SHP77 (cell line): Measurements from ENCODE around the gene ARMC5.
A peak's percentile ranks its signal among the peaks of the same experiment; 100 is the strongest.
"Not testable (repeated sequence)": the region's sequence is repeated elsewhere in the genome, so short reads cannot be mapped to it uniquely, and the experiment has no call there.

ENCODE experiments used
- DNase-seq, 2 experiments: peaks; one replicate each; lab custom pipeline; 2025; lab: John Stamatoyannopoulos, UW

ARMC5 gene

DNA sequence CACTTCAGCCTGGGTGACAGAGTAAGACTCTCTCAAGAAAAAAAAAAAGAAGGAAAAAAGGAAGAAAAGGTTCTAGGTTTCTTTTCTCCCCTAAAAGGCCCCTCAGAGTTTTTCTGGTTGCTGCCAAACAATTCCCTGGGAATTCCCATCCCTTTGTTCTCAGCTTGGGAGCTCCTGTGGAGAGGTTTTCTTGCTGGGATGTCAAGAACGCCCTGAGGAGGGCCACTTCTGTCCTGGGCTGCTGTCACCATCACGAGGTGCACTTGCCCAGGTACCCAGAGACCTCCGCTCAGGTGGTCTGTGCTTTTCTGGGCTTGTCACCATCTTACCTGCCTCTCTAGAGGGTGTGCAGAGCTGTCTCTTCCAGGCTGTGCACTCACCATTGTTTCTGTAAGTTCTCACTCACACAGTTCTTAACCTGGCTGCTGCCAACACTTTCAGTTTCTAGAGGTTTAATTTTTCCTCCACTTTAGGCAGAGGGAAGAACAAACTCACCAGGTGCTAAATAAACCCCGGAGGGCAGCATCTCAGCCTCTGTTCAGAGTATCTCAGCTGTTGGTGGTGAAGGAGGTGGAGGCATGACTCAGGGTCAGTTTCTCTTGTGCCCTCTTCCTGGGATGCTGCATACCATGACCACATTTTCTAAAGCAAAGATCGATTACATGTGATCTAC lies 28.8 kb upstream of the ARMC5 start:
- no peak for DNase-seq

DNA sequence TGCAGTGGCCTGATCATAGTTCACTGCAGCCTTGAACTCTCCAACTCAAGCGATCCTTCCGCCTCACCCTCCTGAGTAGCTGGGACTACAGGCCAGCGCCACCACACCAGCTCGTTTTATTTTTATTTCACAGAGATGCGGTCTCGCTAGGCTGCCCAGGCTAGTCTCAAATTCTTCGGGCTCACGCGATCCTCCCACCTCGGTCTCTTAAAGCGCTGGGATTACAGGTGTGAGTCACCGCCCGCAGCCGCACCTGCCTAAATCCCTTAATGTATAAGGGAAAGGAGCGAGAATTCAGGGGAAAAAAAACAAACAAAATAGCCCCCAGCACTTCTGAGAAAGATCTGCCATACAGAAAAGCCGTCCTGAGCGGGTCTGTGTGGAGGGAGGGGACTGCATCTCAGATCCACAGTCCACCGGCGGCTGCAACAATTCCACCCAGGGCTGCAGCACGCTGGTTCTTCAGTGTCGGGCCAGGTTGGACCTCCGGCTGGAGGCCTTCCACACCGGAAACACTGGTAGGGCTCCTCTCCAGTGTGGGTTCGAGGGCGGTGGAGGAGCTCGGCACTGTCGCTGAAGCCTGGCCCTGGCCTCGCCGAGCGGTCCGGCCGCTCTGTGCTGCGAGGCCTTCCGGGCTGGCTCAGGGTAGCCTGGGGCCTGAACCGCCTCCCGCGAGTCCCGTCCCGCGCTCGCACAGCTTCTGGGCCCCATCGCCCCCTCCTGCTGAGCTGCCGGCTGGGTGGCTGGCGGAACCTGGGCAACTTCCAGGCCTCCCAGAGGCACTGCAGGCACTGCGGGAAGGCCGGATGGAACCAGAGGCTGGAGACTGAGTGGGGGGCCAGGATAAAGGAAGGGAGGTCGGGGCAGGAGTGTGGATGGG lies 23.7 kb upstream of the ARMC5 start:
- no peak for DNase-seq

DNA sequence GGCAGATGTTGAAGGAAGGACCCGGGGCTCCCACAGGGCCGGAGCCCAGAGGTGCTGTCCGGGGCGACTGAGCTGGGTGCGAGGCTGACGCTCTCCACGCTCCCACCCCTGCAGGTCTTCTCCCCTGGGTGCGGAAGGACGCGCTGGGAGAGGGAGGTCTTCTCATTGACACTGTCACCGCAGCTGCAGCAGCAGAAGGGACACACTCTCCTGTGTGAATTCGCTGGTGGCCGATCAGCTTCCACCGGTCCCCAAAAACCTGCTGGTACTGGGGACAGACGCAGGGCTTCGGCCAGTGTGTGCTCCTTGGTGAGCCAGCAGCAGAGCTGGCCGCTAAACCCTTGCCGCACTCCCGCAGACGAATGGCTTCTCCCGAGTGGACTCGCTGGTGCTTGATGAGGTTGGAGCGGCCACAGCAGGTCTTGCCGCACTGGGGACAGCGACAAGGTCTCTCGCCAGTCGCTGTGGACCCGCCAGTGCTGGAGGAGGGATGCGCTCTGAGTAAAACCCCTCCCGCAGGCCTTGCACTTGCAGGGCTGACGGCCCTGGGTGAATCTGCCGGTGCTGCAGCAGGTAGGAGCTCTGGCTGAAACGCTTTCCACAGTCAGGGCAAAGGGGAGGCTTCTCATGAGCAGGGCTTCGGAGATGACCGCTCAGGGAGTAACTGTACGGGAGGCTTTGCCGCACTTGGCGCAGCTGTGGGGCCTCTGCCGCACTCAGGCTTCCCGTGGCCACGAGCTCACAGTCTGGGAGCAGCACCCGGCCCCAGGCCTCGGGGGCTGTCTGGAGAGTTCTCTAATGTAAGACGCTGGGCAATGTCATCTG lies 22.9 kb upstream of the ARMC5 start:
- DNase-seq = no peak

DNA sequence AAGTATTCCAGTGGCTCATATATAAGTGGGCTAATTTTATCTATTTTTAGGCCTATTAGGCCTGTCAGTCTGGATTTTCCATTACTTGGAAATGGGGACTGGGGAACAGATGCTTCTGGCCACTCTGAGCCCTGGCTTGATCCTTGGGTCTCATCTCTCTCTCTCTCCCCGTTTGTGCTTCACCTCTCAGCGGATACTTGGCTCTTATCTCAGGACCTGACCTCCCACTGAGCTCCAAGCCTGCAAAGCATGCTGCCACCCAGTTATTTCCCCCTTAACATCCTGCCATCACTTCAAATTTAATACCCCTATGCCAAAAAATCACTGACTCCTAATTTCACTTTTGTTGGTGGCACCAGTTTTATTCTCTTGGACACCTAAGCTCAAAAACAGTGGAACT lies 20.9 kb upstream of the ARMC5 start:
- DNase-seq = no peak

DNA sequence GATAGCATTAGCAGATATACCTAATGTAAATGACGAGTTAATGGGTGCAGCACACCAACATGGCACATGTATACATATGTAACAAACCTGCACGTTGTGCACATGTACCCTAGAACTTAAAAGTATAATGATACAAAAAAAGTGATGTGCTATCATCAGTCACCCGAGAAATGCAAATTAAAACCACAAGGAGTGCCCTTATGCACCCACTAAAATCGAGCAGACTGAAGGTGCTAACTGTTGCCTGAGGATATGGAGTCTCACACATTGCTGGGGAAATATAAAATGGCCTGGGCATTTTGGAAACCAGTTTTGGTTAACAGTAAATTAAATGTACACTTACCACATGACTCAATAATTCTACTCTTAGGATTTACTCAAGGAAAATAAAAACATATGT lies 20.3 kb upstream of the ARMC5 start:
- not testable (repeated sequence) for DNase-seq

DNA sequence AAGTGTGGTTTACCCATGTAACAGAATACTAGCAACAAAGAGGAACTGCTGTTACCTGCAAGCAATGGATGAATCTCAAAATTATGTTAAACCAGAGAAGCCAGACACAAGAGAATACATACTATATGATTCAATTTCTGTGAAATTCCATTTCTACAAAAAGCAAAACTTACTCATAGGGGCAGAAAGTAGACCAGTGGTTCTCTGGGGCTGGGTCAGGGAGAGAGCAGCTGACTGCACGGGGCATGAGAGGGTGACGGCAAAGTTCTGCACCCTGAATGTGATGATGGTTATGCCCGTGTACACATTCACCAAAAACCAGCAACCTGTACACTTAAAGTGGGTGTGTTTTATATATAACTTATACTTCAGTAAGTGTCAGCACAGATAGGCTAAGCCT lies 19.8 kb upstream of the ARMC5 start:
- DNase-seq = no peak

DNA sequence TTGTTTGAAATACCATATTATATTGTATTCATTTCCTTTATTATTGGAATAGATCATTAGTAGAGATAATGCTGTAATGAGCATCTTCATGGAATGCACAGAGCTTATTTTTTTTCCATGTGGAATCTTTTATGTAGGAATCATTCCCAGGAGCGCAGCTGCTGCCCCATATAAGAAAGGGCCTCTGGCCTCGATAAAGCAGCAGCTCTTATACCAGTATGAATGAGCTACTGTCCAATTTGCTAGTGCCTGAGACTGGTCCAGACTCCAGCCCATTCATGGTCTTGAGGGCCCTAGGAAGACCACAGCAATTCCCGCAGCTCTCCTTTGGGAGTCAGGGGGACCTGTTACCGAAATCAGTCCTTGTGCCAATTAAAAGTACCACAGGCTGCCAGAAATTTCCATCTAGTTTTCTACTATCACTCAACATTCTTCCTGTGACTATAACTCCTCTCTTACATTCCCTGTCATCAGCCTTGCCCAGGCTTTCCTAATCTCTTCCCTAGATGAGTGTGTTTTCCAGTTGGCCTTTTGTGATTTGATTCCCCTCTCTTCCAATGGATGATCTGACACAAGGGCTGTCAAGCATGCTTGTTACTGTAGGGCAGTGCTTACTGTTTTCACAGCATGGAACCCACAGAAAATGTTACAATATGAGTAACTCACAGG lies 18.7 kb upstream of the ARMC5 start:
- no peak for DNase-seq

DNA sequence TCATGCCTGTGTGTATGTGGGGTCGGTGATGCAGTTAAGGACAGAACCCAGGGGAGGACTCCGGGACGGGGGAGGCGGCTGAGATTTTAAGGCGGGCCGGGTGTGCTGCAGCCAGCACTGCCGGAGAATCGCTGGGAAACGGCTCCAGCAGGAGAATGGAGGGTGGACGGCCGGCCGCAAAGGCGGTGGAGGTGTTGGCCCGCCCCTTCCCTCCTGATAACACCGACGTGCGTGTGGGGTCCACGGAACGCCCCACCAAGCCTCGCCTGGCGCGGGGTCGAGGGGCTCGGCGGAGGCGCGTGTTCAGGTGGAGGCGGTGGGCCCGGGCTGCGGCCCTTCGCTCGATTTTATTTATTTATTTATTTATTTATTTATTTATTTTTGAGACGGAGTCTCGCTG lies 17.3 kb upstream of the ARMC5 start:
- no peak for DNase-seq

DNA sequence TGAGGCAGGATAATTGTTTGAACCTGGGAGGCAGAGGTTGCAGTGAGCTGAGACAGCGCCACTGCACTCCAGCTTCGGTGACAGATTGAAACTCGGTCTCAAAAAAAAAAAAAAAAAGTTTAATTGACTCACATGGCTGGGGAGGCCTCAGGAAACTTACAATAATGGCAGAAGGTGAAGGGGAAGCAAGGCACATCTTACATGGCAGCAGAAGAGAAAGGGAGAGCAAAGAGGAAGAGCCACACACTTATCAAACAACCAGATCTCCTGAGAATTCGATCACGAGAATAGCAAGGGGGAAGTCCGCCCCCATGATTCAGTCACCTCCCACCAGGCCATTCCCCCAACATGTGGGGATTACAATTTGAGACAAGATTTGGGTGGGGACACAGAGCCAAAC lies 13.4 kb upstream of the ARMC5 start:
- DNase-seq = not testable (repeated sequence)

DNA sequence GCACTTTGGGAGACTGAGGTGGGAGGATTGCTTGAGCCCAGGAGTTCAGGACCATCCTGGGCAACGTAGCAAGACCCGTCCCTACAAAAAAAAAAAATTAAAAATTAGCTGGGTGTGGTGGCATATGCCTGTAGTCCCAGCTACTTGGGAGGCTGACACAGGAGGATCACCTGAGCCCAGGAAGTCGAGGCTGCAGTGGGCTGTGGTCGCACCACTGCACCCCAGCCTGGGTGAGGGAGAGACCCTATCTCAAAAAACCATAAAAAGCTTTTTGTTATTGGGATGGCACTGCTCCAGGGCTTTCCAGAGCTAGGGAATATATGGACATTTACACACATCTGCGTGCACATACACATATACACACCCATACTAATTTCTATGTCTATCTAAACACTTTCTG lies 8.1 kb upstream of the ARMC5 start:
- DNase-seq = no peak

DNA sequence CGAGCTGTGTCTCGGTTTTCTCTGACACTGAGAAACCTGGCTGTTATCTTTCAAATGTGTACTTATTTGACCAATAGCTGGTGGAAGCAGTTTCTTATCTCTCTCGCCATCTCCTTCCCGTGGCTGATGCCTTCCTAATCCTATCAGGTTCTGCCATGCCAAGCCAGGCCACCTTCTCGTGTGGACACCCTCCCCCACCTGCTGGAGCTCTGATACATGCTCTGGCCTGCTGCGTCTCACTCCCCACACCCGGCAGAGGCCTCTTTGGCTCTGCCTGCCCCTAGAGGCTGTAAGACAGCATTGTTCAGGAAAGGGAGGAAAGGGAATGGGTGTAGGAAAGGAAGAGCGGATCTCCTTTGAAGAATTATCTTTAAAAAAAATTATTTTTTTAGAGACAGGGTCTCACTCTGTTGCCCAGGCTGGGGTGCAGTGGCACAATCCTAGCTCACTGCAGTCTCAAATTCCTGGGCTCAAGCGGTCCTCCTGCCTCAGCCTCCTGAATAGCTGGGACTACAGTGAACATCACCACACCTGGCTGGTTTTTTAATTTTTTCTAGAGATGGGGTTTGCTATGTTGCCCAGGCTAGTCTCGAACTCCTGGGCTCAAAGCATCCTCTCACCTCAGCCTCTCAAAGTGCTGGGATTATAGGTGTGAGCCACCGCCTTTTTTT lies 7.5 kb upstream of the ARMC5 start:
- peak; percentile 65 to 87 for DNase-seq

DNA sequence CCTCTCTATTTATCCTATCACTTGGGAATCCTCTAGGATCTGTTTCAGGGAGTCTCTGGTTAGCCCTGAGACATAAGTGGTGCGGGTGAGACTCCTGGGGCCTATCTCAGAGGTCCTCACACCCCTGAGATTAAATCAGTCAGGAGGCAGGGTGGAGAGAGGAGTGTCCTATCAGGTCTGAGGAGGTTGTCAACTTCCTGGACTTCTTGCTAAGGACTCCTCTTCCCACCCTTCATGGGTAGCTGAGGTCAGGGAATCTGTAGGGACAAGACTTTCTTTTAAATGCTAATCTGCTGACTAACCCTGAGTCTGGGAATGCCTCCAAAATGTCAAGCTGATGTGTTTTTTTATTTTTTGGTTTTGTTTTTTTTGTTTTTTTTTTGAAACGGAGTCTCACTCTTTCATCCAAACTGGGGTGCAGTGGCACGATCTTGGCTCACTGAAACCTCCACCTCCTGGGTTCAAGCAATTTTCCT lies 6.6 kb upstream of the ARMC5 start:
- DNase-seq = no peak

DNA sequence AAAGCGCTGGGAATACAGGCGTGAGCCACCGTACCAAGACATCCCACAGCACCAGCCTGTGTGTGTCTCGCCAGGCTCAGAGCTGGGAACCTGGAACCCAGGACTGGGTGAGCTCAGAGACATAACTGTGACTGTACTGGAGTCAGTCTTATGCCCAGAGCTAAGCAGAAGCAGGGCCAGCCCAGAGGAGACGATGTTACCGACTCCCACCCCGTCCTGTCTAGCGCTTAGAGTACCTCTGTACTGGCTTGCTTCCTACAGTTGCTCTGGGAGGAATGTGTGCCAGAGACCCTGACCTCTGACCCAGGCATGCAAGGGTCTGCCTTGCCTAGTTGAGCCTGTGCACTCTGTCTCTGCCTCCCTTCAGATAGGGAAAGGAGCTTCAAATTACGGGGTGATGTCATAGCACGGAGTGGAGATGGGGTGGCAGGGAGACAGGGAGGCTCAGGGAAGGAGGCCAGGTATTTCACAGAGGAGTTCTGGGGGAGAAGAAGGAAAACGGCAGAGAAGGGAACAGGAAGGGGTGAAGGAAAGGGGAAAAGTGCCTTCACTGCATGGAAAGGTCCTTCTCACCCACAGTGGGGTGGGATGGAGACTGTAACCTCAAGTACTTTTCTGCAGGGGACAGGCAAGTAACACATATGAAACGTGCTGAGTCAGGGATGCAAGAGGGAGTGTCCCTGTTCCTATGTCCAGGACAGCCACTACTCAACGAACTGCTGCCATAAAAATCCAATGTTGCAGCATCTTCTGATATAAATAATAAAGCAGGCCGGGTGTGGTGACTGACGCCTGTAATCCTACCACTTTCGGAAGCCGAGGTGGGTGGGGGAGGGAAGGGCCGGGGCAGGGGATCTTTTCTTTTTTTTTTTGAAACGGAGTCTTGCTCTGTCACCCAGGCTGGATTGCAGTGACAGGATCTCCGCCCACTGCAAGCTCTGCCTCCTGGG lies 5.8 kb upstream of the ARMC5 start:
- no peak for DNase-seq

DNA sequence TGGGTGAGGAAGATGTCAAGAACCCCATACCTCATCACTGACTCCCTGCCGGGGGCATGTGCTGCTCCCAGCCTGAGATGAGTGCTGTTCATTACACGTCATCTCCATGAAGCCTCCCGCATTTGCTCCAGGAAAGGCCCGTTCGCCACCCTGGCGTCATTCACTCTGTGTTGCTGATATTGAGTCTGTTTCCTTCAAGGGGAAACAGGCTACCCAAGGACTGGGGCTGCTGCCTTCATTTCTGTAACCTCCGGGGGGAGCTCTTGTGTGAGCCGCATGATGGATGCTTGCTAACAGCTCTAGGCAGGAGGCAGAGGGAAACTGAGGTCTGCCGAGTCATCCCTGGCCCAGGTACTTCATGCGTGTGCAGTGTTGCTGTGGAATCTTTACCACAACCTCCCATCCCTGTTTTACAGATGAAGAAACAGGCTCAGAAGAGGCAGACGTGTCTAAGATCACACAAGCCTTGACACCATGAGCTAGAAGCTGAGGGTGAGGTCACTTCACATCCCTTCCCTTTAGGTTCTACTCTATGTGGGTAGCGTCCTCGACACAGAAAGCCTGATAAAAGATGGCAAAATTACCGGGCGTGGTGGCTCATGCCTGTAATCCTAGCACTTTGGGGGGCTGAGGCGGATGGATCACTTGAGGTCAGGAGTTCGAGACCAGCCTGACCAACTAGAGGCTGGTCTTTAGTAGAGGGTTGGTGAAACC lies 3.5 kb upstream of the ARMC5 start:
- DNase-seq = peak in 1 of 2 experiments; percentile 13

DNA sequence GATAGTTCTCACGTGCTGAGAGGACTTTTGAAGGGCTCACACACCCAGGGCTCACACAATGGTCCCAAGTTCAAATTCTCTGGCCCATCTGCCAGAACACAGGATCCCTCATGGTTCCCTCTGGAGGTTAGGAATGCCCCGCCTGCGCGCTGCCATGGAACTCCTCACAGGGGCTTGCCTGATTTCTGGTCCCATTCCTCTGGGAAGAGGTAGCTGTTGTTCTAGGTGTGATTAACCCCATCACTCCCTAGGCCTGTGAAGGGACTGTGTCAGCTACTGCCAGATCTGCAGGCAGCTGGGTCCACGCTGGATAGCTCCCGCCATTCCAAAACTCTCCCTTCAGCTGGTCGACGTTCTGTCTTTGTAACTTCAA lies 2.3 kb upstream of the ARMC5 start:
- no peak for DNase-seq

DNA sequence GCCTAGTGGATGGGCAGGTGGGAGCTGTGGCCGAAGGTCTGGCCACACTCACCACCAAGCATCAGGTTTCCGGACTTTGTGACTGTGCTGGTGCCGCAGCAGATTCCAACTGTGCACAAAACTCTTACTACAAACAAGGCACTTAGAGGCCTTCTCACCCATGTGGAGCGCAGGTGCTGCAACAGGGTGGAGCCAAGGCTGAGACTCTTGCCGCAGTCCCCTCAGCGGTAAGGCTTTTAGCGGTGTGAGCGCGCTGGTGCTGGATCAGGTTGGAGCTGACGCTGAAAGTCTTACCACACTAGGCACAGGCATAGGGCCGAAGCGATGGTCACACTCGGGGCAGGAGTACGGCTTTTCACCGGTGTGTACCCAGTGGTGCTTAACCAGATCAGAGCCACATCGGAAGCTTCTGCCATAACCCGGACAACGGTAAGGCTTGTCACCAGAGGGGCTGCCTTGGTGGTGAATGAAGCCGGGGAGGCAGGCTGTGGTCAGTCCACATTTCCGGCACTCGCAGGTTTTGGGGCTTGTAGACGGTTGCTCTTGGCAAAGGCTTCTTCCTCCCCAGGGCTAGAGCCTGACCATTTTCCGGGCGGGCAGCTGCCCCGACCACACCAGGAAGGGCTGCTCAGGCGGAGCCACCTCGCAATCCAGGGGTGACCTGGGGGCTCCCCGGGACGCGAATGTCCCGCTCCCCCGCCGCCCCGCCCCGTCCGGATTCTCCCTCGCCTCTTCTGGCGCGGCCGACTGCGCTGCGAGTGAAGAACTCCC lies 1.0 kb upstream of the ARMC5 start:
- peak; percentile 22 to 69 for DNase-seq

DNA sequence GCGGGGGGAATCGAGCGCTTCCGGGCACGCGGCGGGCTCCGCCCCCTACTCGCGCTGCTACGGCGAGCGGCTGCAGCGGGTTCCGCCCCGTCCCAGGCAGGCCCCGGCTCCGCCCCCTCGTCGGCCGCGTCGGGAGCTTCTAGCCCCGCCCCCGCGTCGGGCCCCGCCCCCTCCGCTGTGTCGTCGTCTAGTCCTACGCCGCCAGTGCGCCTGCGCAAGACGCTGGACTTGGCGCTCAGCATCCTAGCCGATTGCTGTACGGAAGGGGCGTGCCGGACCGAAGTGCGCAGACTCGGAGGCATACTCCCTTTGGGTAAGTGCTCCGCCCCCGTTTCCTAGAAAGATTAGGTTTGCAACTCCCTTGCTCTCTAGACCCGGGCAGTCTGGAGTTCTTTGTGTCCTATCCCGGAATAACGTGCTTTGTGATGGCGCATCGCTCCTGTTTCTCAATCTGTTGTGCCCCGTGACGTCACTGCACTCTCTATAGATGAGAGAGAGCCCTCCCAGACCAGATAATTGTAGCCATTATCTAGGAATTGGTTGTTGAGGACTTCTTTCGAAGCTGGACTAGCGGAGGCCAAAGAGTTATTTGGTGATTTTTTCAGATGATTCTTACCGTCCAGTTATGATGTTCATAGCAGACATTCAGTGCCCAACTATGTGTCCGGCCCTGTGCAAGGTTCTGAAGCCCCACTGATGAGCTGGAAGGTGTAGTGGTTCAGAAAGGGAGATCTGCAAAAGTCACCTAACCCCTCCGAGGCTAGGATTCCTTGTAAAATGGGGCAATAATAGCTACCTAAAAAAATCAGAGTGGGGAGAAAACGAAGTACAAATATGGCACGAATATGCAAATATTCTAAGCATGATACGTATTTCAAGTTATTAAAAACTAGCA lies 633 bp downstream of the ARMC5 start:
- DNase-seq = peak; percentile 98 to 100

DNA sequence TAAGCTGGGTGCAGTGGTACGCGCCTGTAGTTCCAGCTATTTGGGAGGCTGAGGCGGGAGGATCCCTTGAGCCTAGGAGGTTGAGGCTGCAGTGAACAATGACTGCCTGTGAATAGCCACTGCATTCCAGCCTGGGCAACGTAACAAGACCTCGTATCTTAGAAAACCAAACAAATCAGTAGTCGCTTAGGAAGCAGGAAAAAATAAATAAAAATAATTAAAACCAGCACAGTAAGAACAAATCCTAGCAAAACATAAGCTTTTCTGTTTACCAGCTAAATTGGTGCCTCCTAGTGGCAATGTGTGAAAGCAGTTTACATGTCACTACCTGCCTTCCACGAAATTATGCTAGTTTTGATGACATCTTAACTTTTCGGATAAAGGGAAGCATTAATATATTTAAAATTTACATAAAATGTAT lies 1.3 kb downstream of the ARMC5 start:
- peak in 1 of 2 experiments; percentile 42 for DNase-seq
